Left ventricle myocardium inferior (tissue), 1 donor: ENCODE data around the gene PDS5A. TPM values are rescaled to one million over a fixed set of nuclear protein-coding genes. Genes with fewer than 3 reads are reported as not detected.
"Not testable (repeated sequence)": the region's sequence is repeated elsewhere in the genome, so short reads cannot be mapped to it uniquely, and the experiment has no call there.

Experiments used
- DNase-seq: peaks from one replicate; pipeline ENCODE4 v3.0.0-alpha.2; 2020
- H3K27ac ChIP-seq: fragments of 200-600 bp; replicated peaks from 2 replicates; pipeline ENCODE4 v1.8.0; 2021
- H3K27me3 ChIP-seq: fragments of 200-600 bp; 2 replicates; pipeline ENCODE4 v1.8.0; 2021; ENCODE audit warnings: low read depth
- H3K36me3 ChIP-seq: fragments of 200-600 bp; 2 replicates; pipeline ENCODE4 v1.8.0; 2021
- H3K4me1 ChIP-seq: fragments of 200-600 bp; 2 replicates; pipeline ENCODE4 v1.8.0; 2021
- H3K4me3 ChIP-seq: fragments of 200-600 bp; 2 replicates; pipeline ENCODE4 v1.8.0; 2021; ENCODE audit warnings: mild to moderate bottlenecking, moderate library complexity
- H3K9me3 ChIP-seq: fragments of 200-600 bp; replicated peaks from 2 replicates; pipeline ENCODE4 v1.8.0; 2021
- intact Hi-C: fragments of 100-400 bp; cut with micrococcal nuclease; formaldehyde crosslinking; loops from one replicate; pipeline ENCODE4 v1.11.0; 2022
- total RNA-seq: library from RNA; stranded (reverse); fragmentation: NEBNext Ultra II Directional; extraction: Animal tissue kit (Norgen Biotek cat#: 25700); gene quantifications from one replicate; pipeline ENCODE4 v1.2.1, GENCODE V29; 2021
- TF ChIP-seq, protein P1 (sequence below): fragments of 200-600 bp; IDR thresholded peaks from 2 replicates; pipeline ENCODE4 v1.8.0; 2021; ENCODE audit warnings: antibody characterized with exemption, mild to moderate bottlenecking, borderline replicate concordance
- donor health status: DM: no; HTN: yes; CAD: no; lungs with severe emphysema.

PDS5A gene
- total RNA-seq, 1 donor from 2014 or later: 29.3 TPM

DNA sequence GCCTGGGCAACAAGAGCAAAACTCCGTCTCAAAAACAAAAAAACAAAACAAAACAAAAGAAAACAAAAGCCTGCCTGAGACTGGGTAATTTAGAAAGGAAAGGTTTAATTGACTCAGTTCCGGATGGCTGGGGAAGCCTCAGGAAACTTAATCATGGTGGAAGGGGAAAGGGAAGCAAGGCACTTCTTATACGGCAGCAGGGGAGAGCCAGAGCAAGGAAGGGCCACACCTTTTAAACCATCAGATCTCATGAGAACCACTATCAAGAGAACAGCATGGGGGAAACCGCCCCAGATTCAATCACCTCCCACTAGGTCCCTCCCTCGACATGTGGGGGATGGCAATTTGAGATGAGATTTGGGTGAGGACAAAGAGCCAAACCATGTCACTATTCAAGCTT lies 157.5 kb downstream of the PDS5A start:
- Histone ChIP-seq H3K4me1 (peaks cover 8% of the 10 kb centered on the region), H3K4me3 (no peak overlapping the region), H3K9me3 (no peaks in the 10 kb centered on the region), H3K27ac (peak overlapping the region; percentile 16), H3K27me3 (no peaks in the 10 kb centered on the region), H3K36me3 (peaks cover 8% of the 10 kb centered on the region)
- intact Hi-C loops: no loop called here
- TF ChIP-seq, protein P1, sequence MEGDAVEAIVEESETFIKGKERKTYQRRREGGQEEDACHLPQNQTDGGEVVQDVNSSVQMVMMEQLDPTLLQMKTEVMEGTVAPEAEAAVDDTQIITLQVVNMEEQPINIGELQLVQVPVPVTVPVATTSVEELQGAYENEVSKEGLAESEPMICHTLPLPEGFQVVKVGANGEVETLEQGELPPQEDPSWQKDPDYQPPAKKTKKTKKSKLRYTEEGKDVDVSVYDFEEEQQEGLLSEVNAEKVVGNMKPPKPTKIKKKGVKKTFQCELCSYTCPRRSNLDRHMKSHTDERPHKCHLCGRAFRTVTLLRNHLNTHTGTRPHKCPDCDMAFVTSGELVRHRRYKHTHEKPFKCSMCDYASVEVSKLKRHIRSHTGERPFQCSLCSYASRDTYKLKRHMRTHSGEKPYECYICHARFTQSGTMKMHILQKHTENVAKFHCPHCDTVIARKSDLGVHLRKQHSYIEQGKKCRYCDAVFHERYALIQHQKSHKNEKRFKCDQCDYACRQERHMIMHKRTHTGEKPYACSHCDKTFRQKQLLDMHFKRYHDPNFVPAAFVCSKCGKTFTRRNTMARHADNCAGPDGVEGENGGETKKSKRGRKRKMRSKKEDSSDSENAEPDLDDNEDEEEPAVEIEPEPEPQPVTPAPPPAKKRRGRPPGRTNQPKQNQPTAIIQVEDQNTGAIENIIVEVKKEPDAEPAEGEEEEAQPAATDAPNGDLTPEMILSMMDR: no peak
- DNase-seq: no peak

DNA sequence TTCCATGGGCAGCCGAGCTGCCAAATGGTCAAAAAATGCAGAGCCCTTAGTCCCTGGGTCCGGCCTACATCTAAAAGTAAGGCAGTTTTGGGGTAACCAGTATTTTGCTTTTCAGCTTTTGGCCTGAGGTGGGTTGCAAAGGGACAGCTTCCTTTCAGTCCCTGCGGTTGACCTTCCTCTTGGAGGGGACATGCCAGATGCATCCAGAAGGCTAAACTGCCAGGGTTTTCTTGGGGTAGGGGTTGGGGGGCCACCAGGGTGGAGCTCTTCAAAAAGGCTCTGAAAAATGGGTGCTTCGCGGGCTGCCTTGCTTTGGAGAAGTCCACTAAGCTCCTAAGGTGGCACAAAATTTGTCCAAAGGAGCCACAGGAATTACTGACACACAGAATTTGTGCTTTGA lies 159.1 kb downstream of the PDS5A start:
- no peak for DNase-seq
- no peaks in the 10 kb centered on the region for H3K27me3 ChIP-seq
- no peaks in the 10 kb centered on the region for H3K36me3 ChIP-seq
- H3K9me3 ChIP-seq: no peaks in the 10 kb centered on the region
- TF ChIP-seq, protein P1: no peak
- no peak overlapping the region for H3K27ac ChIP-seq
- intact Hi-C loops: no loop called here
- H3K4me3 ChIP-seq: no peak overlapping the region
- peaks cover 8% of the 10 kb centered on the region for H3K4me1 ChIP-seq

DNA sequence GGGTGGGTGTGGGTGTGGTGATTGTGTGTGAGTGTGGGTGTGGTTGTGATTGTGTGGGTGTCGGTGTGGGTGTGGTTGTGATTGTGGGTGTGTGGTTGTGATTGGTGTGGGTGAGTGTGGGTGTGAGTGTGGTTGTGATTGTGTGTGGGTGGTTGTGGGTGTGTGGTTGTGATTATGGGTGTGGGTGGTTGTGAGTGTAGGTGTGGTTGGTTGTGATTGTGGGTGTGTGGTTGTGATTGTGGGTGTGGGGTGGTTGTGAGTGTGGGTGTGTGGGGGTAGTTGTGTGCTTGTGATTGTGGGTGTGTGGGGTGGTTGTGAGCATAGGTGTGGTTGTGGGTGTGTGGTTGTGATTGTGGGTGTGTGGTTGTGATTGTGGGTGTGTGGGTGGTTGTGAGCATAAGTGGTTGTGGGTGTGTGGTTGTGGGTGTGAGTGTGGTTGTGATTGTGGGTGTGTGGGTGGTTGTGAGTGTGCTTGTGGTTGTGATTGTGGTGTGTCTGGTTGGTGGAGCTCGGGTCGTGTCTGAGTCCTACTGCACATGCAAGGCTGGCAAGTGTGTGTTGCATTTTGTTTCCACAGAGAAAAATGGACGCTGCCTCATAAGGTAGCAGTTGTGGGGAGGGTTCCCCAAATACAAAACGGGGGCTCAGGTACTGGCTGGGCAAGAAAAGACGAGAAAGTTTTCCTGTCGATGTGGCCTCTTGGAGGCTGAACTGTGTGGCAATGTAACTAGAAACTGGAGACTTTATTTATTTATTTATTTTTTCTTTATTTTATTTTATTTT lies 163.1 kb downstream of the PDS5A start:
- Histone ChIP-seq H3K27ac (no peak overlapping the region), H3K27me3 (no peaks in the 10 kb centered on the region), H3K4me3 (no peak overlapping the region), H3K9me3 (no peaks in the 10 kb centered on the region), H3K36me3 (no peaks in the 10 kb centered on the region), H3K4me1 (no peaks in the 10 kb centered on the region)
- DNase-seq: no peak
- TF ChIP-seq, protein P1: no peak
- intact Hi-C loops: no loop called here

DNA sequence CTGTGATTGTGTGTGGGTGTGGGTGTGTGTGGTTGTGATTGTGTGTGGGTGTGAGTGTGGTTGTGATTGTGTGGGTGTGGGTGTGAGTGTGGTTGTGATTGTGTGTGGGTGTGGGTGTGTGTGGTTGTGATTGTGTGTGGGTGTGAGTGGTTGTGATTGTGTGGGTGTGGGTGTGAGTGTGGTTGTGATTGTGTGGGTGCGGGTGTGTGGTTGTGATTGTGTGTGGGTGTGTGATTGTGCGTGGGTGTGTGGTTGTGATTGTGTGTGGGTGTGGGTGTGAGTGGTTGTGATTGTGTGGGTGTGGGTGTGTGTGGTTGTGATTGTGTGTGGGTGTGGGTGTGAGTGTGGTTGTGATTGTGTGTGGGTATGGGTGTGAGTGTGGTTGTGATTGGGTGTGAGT lies 163.9 kb downstream of the PDS5A start:
- H3K36me3 ChIP-seq, H3K4me3 ChIP-seq, H3K4me1 ChIP-seq, H3K27ac ChIP-seq, H3K9me3 ChIP-seq, H3K27me3 ChIP-seq, intact Hi-C loops, DNase-seq: not testable (repeated sequence)

DNA sequence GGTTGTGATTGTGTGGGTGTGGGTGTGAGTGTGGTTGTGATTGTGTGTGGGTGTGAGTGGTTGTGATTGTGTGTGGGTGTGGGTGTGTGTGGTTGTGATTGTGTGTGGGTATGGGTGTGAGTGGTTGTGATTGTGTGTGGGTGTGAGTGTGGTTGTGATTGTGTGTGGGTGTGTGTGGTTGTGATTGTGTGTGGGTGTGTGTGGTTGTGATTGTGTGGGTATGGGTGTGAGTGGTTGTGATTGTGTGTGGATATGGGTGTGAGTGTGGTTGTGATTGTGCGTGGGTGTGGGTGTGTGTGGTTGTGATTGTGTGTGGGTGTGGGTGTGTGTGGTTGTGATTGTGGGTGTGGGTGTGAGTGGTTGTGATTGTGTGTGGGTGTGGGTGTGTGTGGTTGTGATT lies 164.7 kb downstream of the PDS5A start:
- H3K4me3 ChIP-seq, H3K27me3 ChIP-seq, intact Hi-C loops, H3K27ac ChIP-seq, H3K4me1 ChIP-seq, H3K9me3 ChIP-seq, DNase-seq, H3K36me3 ChIP-seq: not testable (repeated sequence)

- Histone ChIP-seq H3K9me3 (no peaks in the 10 kb centered on the region), H3K27me3 (no peaks in the 10 kb centered on the region), H3K27ac (no peak overlapping the region), H3K36me3 (no peaks in the 10 kb centered on the region), H3K4me1 (no peaks in the 10 kb centered on the region), H3K4me3 (no peak overlapping the region)
- TF ChIP-seq, protein P1: no peak
- no peak for DNase-seq
- intact Hi-C loops: no loop called here
Observed at GRCh38 chr4:39812500-39812899, 165.2 kb downstream of the PDS5A start.
